H9 (cell line): ENCODE data around the gene AK4. TPM values are rescaled to one million over a fixed set of nuclear protein-coding genes. Genes with fewer than 3 reads are reported as not detected.

Experiments
- DNase-seq: peaks from one replicate; pipeline ENCODE4 v3.0.0-alpha.2; 2017
- H2AFZ ChIP-seq: one replicate; pipeline ENCODE4 v1.6.1; 2013; ENCODE audit warnings: mild to moderate bottlenecking, low read length, control low read depth, moderate library complexity
- H2AK5ac ChIP-seq: 2 replicates; pipeline ENCODE4 v1.6.1; 2013; ENCODE audit warnings: low read length, control low read depth, mixed read lengths; ENCODE audit not compliant: insufficient read length
- H2BK120ac ChIP-seq: one replicate; pipeline ENCODE4 v1.6.1; 2013; ENCODE audit warnings: low read depth, mild to moderate bottlenecking, low read length, control low read depth, inconsistent platforms; ENCODE audit not compliant: poor library complexity, severe bottlenecking
- H2BK12ac ChIP-seq: 2 replicates; pipeline ENCODE4 v1.6.1; 2013; ENCODE audit warnings: low read length, control low read depth, mixed read lengths, low read depth; ENCODE audit not compliant: insufficient read length
- H2BK15ac ChIP-seq: 2 replicates; pipeline ENCODE4 v1.6.1; 2013; ENCODE audit warnings: low read depth, low read length, control low read depth
- H2BK20ac ChIP-seq: one replicate; pipeline ENCODE4 v1.6.1; 2013; ENCODE audit warnings: low read depth, mild to moderate bottlenecking, low read length, control low read depth, inconsistent platforms; ENCODE audit not compliant: poor library complexity, severe bottlenecking
- H2BK5ac ChIP-seq: 2 replicates; pipeline ENCODE4 v1.6.1; 2013; ENCODE audit warnings: low read length, control low read depth, mixed read lengths; ENCODE audit not compliant: insufficient read length
- H3K14ac ChIP-seq: 2 replicates; pipeline ENCODE4 v1.6.1; 2013; ENCODE audit warnings: low read length, control low read depth; ENCODE audit not compliant: insufficient read depth
- H3K18ac ChIP-seq: 2 replicates; pipeline ENCODE4 v1.6.1; 2013; ENCODE audit warnings: low read depth, mild to moderate bottlenecking, mixed read lengths, low read length, control low read depth; ENCODE audit not compliant: insufficient read length
- H3K23ac ChIP-seq: 2 replicates; pipeline ENCODE4 v1.6.1; 2013; ENCODE audit warnings: low read length, control low read depth, mixed read lengths, low read depth; ENCODE audit not compliant: insufficient read length
- H3K23me2 ChIP-seq: 2 replicates; pipeline ENCODE4 v1.6.1; 2013; ENCODE audit warnings: low read depth, mild to moderate bottlenecking, mixed read lengths, low read length, control low read depth; ENCODE audit not compliant: insufficient read length, poor library complexity, severe bottlenecking
- H3K27ac ChIP-seq: 2 replicates; pipeline ENCODE4 v1.5.1; 2013; ENCODE audit warnings: low read length, control low read depth, mixed read lengths, low read depth; ENCODE audit not compliant: insufficient read length
- H3K27me3 ChIP-seq: 2 replicates; pipeline ENCODE4 v1.6.1; 2013; ENCODE audit warnings: low read length, control low read depth, inconsistent platforms; ENCODE audit not compliant: insufficient read depth
- H3K4ac ChIP-seq: 2 replicates; pipeline ENCODE4 v1.6.1; 2013; ENCODE audit warnings: low read depth, mild to moderate bottlenecking, control low read depth, inconsistent platforms, low read length, moderate library complexity
- H3K4me1 ChIP-seq: 2 replicates; pipeline ENCODE4 v1.6.1; 2013; ENCODE audit warnings: low read length, control low read depth, inconsistent platforms; ENCODE audit not compliant: insufficient read depth
- H3K4me2 ChIP-seq: 2 replicates; pipeline ENCODE4 v1.6.1; 2013; ENCODE audit warnings: low read length, control low read depth, mixed read lengths; ENCODE audit not compliant: insufficient read length, insufficient read depth
- H3K56ac ChIP-seq: 2 replicates; pipeline ENCODE4 v1.6.1; 2013; ENCODE audit warnings: low read depth, mild to moderate bottlenecking, mixed read lengths, low read length, control low read depth; ENCODE audit not compliant: insufficient read length
- H3K79me1 ChIP-seq: 2 replicates; pipeline ENCODE4 v1.6.1; 2013; ENCODE audit warnings: low read depth, mild to moderate bottlenecking, moderate library complexity, low read length, control low read depth, inconsistent platforms; ENCODE audit not compliant: insufficient read depth, poor library complexity, severe bottlenecking
- H3K79me2 ChIP-seq: 2 replicates; pipeline ENCODE4 v1.6.1; 2013; ENCODE audit warnings: low read length, control low read depth, inconsistent platforms; ENCODE audit not compliant: insufficient read depth
- H3K9ac ChIP-seq: 2 replicates; pipeline ENCODE4 v1.6.1; 2013; ENCODE audit warnings: low read length, control low read depth, mixed read lengths; ENCODE audit not compliant: insufficient read length; ENCODE audit errors: extremely low read depth
- H3K9me3 ChIP-seq: one replicate; pipeline ENCODE4 v1.6.1; 2013; ENCODE audit warnings: low read depth, low read length, inconsistent platforms; ENCODE audit not compliant: control insufficient read depth
- H3T11ph ChIP-seq: one replicate; pipeline ENCODE4 v1.6.1; 2013; ENCODE audit warnings: mild to moderate bottlenecking, low read length, control low read depth, inconsistent platforms
- H4K20me1 ChIP-seq: one replicate; pipeline ENCODE4 v1.6.1; 2013; ENCODE audit not compliant: control insufficient read depth, insufficient read length, insufficient read depth
- H4K5ac ChIP-seq: 2 replicates; pipeline ENCODE4 v1.6.1; 2013; ENCODE audit warnings: low read depth, mild to moderate bottlenecking, mixed read lengths, low read length, control low read depth; ENCODE audit not compliant: insufficient read length
- H4K8ac ChIP-seq: replicated peaks from 2 replicates; pipeline ENCODE4 v1.6.1; 2013; ENCODE audit warnings: low read length, control low read depth, mixed read lengths, low read depth; ENCODE audit not compliant: insufficient read length
- H4K91ac ChIP-seq: 2 replicates; pipeline ENCODE4 v1.6.1; 2013; ENCODE audit warnings: low read depth, mild to moderate bottlenecking, moderate library complexity, mixed read lengths, low read length, control low read depth; ENCODE audit not compliant: insufficient read length
- H3K27ac Mint-ChIP-seq, 3 experiments: 2 replicates in 2 of 3; 3 replicates in 1 of 3; pipeline ENCODE4 v1.8.0; 2020 to 2021; ENCODE audit warnings: mixed read lengths in 3 of 3, mild to moderate bottlenecking in 1 of 3, moderate library complexity in 1 of 3
- H3K27me3 Mint-ChIP-seq: 2 replicates; pipeline ENCODE4 v1.8.0; 2021; ENCODE audit warnings: low read depth, mild to moderate bottlenecking, moderate library complexity, mixed read lengths
- H3K36me3 Mint-ChIP-seq, 3 experiments: 2 replicates in 2 of 3; 3 replicates in 1 of 3; pipeline ENCODE4 v1.8.0; 2020 to 2021; ENCODE audit warnings: low read depth in 3 of 3, mixed read lengths in 3 of 3; ENCODE audit not compliant: insufficient read depth in 1 of 3
- H3K4me1 Mint-ChIP-seq, 2 experiments: 2 replicates each; pipeline ENCODE4 v1.8.0; 2020; ENCODE audit warnings: mixed read lengths in 2 of 2
- H3K4me3 Mint-ChIP-seq, 2 experiments: 2 replicates in 1 of 2; 3 replicates in 1 of 2; pipeline ENCODE4 v1.8.0; 2020 to 2021; ENCODE audit warnings: mild to moderate bottlenecking in 2 of 2, mixed read lengths in 2 of 2, moderate library complexity in 1 of 2
- H3K9me3 Mint-ChIP-seq, 2 experiments: 2 replicates in 1 of 2; 3 replicates in 1 of 2; pipeline ENCODE4 v1.8.0; 2020; ENCODE audit warnings: mild to moderate bottlenecking in 2 of 2, mixed read lengths in 2 of 2, moderate library complexity in 1 of 2
- WGBS: extraction: QIAGEN DNeasy Blood & Tissue Kit; methylation state at CpG from one replicate; pipeline ENCODE4 v1.1.7; 2013; ENCODE audit warnings: missing lambda C conversion rate, low lambda C conversion rate, mixed read lengths; ENCODE audit not compliant: insufficient read length; ENCODE audit errors: extremely low coverage; 5-methylcytosine and 5-hydroxymethylcytosine counted together
- total RNA-seq: library from RNA; stranded (reverse); gene quantifications from 2 replicates; pipeline ENCODE4 v1.2.1, GENCODE V29; 2021
- TF ChIP-seq, protein P1 (sequence below): fragments of 200-600 bp; sonication (generic); conservative IDR thresholded peaks from 3 replicates; pipeline ENCODE4 v1.8.0; 2021; ENCODE audit warnings: antibody characterized with exemption, mild to moderate bottlenecking

AK4 gene
- total RNA-seq, 1 experiment from 2014 or later: 45.6 TPM

DNA sequence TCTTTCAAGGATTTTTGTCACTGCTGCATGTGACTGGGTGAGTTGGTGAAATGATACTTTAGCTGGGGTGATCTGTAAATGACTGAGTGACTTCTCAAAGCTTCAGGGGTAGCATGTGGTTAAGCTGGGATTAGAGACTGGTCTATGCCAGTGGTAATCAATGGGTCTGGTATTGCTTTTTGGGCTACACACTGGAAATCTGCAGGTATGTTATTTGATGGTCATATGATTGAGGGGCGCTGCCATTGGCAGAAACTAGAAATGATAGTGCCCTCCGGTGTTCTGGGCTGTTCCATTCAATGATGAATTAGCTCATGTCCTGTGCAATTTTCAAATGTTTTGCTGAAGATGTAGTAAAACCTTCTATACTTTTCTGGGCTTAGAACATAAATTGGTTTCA is 121.6 kb downstream of the AK4 start:
- Histone ChIP-seq H3K4ac (no peak overlapping the region), H2BK5ac (no peak overlapping the region), H3K23ac (no peak overlapping the region), H3K4me1 (no peaks in the 10 kb centered on the region), H2BK12ac (no peak overlapping the region), H3K79me1 (no peaks in the 10 kb centered on the region), H3K56ac (no peak overlapping the region), H4K20me1 (no peaks in the 10 kb centered on the region), H3K18ac (no peak overlapping the region), H2BK120ac (no peak overlapping the region), H3K9ac (no peak overlapping the region), H3K4me2 (no peak overlapping the region), H4K8ac (no peak overlapping the region), H3K79me2 (no peaks in the 10 kb centered on the region), H2AK5ac (no peak overlapping the region), H3K27me3 (no peaks in the 10 kb centered on the region; the same call in 1 of the 2 replicates), H3K9me3 (no peaks in the 10 kb centered on the region), H3K27ac (no peak overlapping the region), H2AFZ (no peak overlapping the region), H2BK15ac (no peak overlapping the region), H4K5ac (no peak overlapping the region), H3K23me2 (peaks cover 9% of the 10 kb centered on the region), H4K91ac (no peak overlapping the region), H2BK20ac (no peak overlapping the region), H3K14ac (no peak overlapping the region), H3T11ph (no peak overlapping the region)
- Mint-ChIP-seq H3K9me3 (no peaks in the 10 kb centered on the region), H3K36me3 (no peaks in the 10 kb centered on the region), H3K27me3 (peaks cover 18% of the 10 kb centered on the region), H3K4me3 (no peak overlapping the region), H3K4me1 (peaks cover 14 to 27% of the 10 kb centered on the region in 2 experiments), H3K27ac (no peak overlapping the region)
- TF ChIP-seq, protein P1, sequence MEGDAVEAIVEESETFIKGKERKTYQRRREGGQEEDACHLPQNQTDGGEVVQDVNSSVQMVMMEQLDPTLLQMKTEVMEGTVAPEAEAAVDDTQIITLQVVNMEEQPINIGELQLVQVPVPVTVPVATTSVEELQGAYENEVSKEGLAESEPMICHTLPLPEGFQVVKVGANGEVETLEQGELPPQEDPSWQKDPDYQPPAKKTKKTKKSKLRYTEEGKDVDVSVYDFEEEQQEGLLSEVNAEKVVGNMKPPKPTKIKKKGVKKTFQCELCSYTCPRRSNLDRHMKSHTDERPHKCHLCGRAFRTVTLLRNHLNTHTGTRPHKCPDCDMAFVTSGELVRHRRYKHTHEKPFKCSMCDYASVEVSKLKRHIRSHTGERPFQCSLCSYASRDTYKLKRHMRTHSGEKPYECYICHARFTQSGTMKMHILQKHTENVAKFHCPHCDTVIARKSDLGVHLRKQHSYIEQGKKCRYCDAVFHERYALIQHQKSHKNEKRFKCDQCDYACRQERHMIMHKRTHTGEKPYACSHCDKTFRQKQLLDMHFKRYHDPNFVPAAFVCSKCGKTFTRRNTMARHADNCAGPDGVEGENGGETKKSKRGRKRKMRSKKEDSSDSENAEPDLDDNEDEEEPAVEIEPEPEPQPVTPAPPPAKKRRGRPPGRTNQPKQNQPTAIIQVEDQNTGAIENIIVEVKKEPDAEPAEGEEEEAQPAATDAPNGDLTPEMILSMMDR: no peak
- no CpG with 5 or more reads among the region's 2 CpGs for WGBS
- no peak for DNase-seq
